Epithelial cell of esophagus (primary cell): ENCODE measurements around the gene KCNMA1.

Experiments used
- DNase-seq: peaks from one replicate; pipeline ENCODE4 v3.0.0; 2010; ENCODE audit warnings: low read depth
- H3K4me3 ChIP-seq: 2 replicates; pipeline ENCODE4 v1.5.1; 2011; ENCODE audit warnings: mild to moderate bottlenecking, low read length, control low read depth
- CTCF ChIP-seq: IDR thresholded peaks from 2 replicates; pipeline ENCODE4 v1.5.1; 2011; ENCODE audit warnings: low read depth, mild to moderate bottlenecking, low read length, control low read depth, inconsistent platforms; ENCODE audit not compliant: insufficient read depth; ENCODE audit errors: missing control alignments

KCNMA1 gene

GRCh38 chr10:77474939-77475338, 162.7 kb downstream of the KCNMA1 start:
- no peak for TF ChIP-seq CTCF
- no peak for DNase-seq
- no peak overlapping the region for H3K4me3 ChIP-seq

- TF ChIP-seq CTCF = no peak
Measured at GRCh38 chr10:77474386-77474785, 163.2 kb downstream of the KCNMA1 start.

GRCh38 chr10:77472146-77472545, 165.5 kb downstream of the KCNMA1 start:
- DNase-seq = no peak
- H3K4me3 ChIP-seq = no peak overlapping the region
- no peak for TF ChIP-seq CTCF

More at GRCh38 chr10:77474386-77474785, 163.2 kb downstream of the KCNMA1 start:
- DNase-seq = peak; percentile 28
- no peak overlapping the region for H3K4me3 ChIP-seq

GRCh38 chr10:77471069-77471536, 166.5 kb downstream of the KCNMA1 start:
- TF ChIP-seq CTCF = no peak
- no peak overlapping the region for H3K4me3 ChIP-seq
- DNase-seq = no peak

- no peak overlapping the region for H3K4me3 ChIP-seq
- TF ChIP-seq CTCF = no peak
- no peak for DNase-seq
Measured at GRCh38 chr10:77467422-77467963, 170.1 kb downstream of the KCNMA1 start.

GRCh38 chr10:77463967-77464745, 173.5 kb downstream of the KCNMA1 start:
- DNase-seq = peak; percentile 55
- no peak overlapping the region for H3K4me3 ChIP-seq
- TF ChIP-seq CTCF = no peak
